ENCODE data around the gene TREML2. TPM values are rescaled to one million over a fixed set of nuclear protein-coding genes. Genes with fewer than 3 reads are reported as not detected.

Gene TREML2
- total and polyA plus RNA-seq, 9 of the 15 experiments (the other 6 are each of a cell fraction or from before 2014, with no cell fraction given): 0.20 to 2.9 (median 1.4) TPM

DNA sequence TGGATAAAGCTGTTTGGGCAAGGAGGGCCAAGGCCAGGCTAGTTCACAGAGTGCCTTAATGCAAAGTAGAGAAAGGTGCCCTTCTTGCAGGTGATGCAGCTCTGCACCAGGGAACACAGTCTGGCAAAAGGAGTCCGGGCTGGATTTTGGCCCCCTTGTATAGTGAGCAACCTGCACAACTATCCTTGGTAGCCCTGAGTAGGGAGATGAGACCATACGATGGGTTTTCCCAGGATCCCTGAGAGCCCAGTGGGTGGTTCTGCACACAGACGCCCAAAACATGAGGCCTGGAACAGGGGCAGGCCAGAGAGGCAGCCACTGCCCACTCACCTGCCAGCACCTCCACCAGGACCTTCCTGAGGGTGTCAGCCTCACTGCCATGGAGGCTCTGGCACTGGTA is 40.0 kb downstream of the TREML2 start (continued):
- TF ChIP-seq TEAD4 (IDR thresholded peaks at IDR 0.05; ENCODE audit: low read length) (no peak), TEAD4 (CRISPR knock-in tag; IDR thresholded peaks at IDR 0.05; ENCODE audit: borderline replicate concordance) (no peak), SMAD2 (IDR thresholded peaks at IDR 0.05; ENCODE audit: low read depth, low read length) (no peak), CHD2 (IDR thresholded peaks at IDR 0.05; ENCODE audit: low read depth, low read length) (no peak), GTF2F1 (IDR thresholded peaks at IDR 0.05; ENCODE audit: low read depth, low read length) (no peak)
- TF ChIP-seq, protein P1, sequence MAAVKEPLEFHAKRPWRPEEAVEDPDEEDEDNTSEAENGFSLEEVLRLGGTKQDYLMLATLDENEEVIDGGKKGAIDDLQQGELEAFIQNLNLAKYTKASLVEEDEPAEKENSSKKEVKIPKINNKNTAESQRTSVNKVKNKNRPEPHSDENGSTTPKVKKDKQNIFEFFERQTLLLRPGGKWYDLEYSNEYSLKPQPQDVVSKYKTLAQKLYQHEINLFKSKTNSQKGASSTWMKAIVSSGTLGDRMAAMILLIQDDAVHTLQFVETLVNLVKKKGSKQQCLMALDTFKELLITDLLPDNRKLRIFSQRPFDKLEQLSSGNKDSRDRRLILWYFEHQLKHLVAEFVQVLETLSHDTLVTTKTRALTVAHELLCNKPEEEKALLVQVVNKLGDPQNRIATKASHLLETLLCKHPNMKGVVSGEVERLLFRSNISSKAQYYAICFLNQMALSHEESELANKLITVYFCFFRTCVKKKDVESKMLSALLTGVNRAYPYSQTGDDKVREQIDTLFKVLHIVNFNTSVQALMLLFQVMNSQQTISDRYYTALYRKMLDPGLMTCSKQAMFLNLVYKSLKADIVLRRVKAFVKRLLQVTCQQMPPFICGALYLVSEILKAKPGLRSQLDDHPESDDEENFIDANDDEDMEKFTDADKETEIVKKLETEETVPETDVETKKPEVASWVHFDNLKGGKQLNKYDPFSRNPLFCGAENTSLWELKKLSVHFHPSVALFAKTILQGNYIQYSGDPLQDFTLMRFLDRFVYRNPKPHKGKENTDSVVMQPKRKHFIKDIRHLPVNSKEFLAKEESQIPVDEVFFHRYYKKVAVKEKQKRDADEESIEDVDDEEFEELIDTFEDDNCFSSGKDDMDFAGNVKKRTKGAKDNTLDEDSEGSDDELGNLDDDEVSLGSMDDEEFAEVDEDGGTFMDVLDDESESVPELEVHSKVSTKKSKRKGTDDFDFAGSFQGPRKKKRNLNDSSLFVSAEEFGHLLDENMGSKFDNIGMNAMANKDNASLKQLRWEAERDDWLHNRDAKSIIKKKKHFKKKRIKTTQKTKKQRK (IDR thresholded peaks at IDR 0.05; ENCODE audit: borderline replicate concordance, low read depth, low read length): no peak

DNA sequence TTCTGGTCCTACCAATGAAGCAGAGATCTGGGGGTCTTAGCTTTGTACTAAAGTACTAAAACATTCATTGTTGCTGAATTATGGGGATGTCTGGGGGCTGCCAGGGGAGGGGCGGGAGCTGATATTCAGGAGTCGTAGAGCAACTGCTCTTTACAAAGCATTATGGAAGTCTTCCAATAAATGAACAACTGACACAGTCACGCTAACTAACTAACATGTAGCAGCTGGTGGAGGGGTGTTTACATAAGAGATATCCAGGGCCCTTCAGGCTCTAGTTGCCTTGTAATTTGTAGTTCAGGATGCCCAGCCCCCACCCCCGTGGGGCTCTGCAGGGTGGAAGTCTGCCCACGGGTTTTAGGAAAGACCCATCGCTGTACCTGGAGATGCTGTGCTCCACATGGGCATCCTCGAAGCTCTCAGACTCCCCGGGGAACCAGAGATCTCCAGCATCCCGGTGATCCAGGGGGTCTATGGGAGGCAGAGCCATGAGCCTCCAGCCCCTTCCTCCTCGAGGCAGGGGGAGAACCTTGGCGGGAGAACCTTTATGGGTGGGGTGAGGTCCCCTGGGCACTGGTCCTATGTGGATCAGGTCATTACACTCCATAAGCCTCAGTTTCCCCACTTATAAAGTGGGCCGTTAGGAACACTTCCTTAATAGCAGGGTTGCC is 41.4 kb downstream of the TREML2 start:
- 2% methylated on average over 12 of the region's 12 CpGs for WGBS (ENCODE audit: insufficient coverage, low coverage, missing lambda C conversion rate)
- TF ChIP-seq, protein P2, sequence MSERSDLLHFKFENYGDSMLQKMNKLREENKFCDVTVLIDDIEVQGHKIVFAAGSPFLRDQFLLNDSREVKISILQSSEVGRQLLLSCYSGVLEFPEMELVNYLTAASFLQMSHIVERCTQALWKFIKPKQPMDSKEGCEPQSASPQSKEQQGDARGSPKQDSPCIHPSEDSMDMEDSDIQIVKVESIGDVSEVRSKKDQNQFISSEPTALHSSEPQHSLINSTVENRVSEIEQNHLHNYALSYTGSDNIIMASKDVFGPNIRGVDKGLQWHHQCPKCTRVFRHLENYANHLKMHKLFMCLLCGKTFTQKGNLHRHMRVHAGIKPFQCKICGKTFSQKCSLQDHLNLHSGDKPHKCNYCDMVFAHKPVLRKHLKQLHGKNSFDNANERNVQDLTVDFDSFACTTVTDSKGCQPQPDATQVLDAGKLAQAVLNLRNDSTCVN (CRISPR knock-in tag; IDR thresholded peaks at IDR 0.05): no peak
- TF ChIP-seq ZSCAN32 (CRISPR knock-in tag; IDR thresholded peaks at IDR 0.05) (no peak), CBFB (CRISPR knock-in tag; IDR thresholded peaks at IDR 0.05) (no peak), ZNF699 (CRISPR knock-in tag; IDR thresholded peaks at IDR 0.05; ENCODE audit: insufficient replicate concordance) (no peak), ZC3H11A (IDR thresholded peaks at IDR 0.05; ENCODE audit: low read depth, low read length) (no peak)
- TF ChIP-seq, protein P3, sequence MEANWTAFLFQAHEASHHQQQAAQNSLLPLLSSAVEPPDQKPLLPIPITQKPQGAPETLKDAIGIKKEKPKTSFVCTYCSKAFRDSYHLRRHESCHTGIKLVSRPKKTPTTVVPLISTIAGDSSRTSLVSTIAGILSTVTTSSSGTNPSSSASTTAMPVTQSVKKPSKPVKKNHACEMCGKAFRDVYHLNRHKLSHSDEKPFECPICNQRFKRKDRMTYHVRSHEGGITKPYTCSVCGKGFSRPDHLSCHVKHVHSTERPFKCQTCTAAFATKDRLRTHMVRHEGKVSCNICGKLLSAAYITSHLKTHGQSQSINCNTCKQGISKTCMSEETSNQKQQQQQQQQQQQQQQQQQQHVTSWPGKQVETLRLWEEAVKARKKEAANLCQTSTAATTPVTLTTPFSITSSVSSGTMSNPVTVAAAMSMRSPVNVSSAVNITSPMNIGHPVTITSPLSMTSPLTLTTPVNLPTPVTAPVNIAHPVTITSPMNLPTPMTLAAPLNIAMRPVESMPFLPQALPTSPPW (CRISPR knock-in tag; IDR thresholded peaks at IDR 0.05): no peak
- TF ChIP-seq, protein P4, sequence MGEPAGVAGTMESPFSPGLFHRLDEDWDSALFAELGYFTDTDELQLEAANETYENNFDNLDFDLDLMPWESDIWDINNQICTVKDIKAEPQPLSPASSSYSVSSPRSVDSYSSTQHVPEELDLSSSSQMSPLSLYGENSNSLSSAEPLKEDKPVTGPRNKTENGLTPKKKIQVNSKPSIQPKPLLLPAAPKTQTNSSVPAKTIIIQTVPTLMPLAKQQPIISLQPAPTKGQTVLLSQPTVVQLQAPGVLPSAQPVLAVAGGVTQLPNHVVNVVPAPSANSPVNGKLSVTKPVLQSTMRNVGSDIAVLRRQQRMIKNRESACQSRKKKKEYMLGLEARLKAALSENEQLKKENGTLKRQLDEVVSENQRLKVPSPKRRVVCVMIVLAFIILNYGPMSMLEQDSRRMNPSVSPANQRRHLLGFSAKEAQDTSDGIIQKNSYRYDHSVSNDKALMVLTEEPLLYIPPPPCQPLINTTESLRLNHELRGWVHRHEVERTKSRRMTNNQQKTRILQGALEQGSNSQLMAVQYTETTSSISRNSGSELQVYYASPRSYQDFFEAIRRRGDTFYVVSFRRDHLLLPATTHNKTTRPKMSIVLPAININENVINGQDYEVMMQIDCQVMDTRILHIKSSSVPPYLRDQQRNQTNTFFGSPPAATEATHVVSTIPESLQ (CRISPR knock-in tag; IDR thresholded peaks at IDR 0.05): no peak

More for the DNA sequence above, 41.4 kb downstream of the TREML2 start:
- no peak overlapping the region for H2AFZ ChIP-seq (ENCODE audit: low read depth, low read length)
- in situ Hi-C loops (cut with MboI): no loop called here
- H3K9ac ChIP-seq (ENCODE audit: insufficient read depth in 1 of 2, low read depth in 2 of 2, low read length in 2 of 2): no peak overlapping the region
- intact Hi-C loops (cut with micrococcal nuclease): no loop called here
- no peaks in the 10 kb centered on the region for H3K9me3 ChIP-seq (replicated peaks; ENCODE audit: control insufficient read depth, insufficient read depth, low read depth, low read length)
- H3K9me1 ChIP-seq (ENCODE audit: control insufficient read depth, insufficient read depth, low read length): no peaks in the 10 kb centered on the region
- H3K27ac ChIP-seq (ENCODE audit: extremely low read depth, low read depth, low read length): no peak overlapping the region
- no peaks in the 10 kb centered on the region for H3K4me1 ChIP-seq (replicated peaks in 1 of 2; ENCODE audit: control insufficient read depth in 2 of 2, insufficient read depth in 2 of 2, low read length in 2 of 2)
- H3K36me3 ChIP-seq (ENCODE audit: control insufficient read depth, insufficient read depth, low read length): no peaks in the 10 kb centered on the region
- no peak for DNase-seq (ENCODE audit: extremely low read depth in 1 of 4, low spot score in 3 of 4)
- no peak overlapping the region for H3K4me3 ChIP-seq
- peaks cover 7% of the 10 kb centered on the region; the same call in 1 of the 2 replicates for H4K20me1 ChIP-seq (replicated peaks; ENCODE audit: control insufficient read depth, insufficient read depth, low read length)
- no peaks in the 10 kb centered on the region for H3K79me2 ChIP-seq (ENCODE audit: control insufficient read depth, insufficient read depth, low read length)
- H3K4me2 ChIP-seq (ENCODE audit: insufficient read depth, low read length): no peak overlapping the region
- POLR2A ChIA-PET: interaction anchor here (0.7 kb wide), 3 partner anchors 9 to 89 kb away, joined by 3 to 4 read pairs (median 3); no protein-coding TSS in a partner anchor
- H3K27me3 ChIP-seq (ENCODE audit: control insufficient read depth in 2 of 2, insufficient read depth in 2 of 2, low read length in 2 of 2): peaks cover 18 to 60% of the 10 kb centered on the region in 2 experiments; a peak in 4 of 5 replicates
- CTCF ChIA-PET (ENCODE audit: low intra/inter-chr PET ratio): no interaction called here
- BruUV-seq (replicated peaks): no TSS peak
- ATAC-seq: no peak
- FAIRE-seq: no peak

Data from K562 (cell line).